Occipital lobe (tissue), 2 donors: ENCODE results near the gene SETBP1. TPM values are rescaled to one million over a fixed set of nuclear protein-coding genes. Genes with fewer than 3 reads are reported as not detected.

ENCODE experiments used
- DNase-seq: peaks from one replicate; lab custom pipeline; 2025; lab: John Stamatoyannopoulos, UW
- total RNA-seq: library from RNA; depleted of rRNA; stranded (reverse); fragments of >200 nt; gene quantifications from one replicate; pipeline ENCODE4 v1.2.3, GENCODE V29; 2014

SETBP1 gene
- total RNA-seq, 1 donor from 2014 or later, result 52.3 TPM

DNA sequence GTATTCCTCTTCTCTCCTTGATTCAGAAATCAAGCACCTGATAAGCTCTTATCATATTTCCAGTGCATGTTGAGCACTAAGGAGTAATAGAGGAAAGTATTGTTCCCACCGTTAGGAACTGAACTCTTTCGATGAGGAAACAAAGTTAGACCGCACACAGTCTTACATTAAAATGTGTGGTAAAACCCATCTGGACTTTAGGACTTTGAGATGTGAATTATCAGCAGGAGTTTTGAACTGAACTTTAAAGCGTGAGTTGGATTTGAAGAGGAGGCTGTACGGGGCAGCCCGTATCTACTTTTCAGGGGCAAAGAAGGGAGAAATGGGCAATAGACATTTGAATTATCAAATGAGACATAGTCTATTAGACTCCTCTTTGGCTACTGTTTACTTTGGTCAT, 134.4 kb downstream of the SETBP1 start:
- no peak for DNase-seq

DNA sequence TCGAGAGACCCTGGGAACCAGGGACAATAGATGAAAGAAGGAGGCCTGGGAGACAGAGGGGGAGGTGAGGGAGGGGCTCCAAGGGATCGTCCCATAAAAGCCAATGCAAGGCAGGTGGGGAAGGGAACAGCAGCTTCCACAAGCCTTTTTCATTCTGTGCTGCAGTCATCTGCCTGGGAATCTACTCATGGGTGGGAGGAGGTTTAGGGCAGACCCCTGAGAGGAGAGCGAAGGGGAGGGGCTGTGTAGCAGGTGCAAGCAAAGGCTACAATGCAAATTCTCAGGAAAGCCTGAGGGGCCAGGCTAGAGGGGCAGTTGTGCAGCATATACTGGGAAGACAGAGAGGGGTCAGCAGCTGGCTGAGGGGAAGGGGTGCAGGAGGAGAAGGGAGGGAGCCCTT, 135.4 kb downstream of the SETBP1 start:
- DNase-seq, result no peak

DNA sequence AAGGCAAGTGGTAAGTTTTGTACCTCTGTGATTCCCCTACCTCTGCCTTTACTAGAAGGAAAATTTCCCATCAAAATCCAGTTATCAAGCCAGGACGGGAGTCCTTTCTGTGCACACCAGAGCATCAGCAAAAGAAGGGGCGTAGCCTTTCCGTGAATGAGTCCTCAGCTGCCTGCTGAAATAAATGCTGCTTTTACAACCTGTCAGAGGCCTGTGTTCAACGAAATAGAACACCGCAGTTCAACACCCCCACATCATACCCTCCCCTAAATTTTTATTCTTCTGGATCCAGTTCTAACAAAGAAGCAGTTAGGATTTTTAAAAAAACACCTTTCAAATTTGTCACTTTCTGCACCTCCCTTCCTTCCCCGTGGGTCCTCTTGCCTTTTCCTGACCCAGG, 135.8 kb downstream of the SETBP1 start:
- DNase-seq, result no peak

DNA sequence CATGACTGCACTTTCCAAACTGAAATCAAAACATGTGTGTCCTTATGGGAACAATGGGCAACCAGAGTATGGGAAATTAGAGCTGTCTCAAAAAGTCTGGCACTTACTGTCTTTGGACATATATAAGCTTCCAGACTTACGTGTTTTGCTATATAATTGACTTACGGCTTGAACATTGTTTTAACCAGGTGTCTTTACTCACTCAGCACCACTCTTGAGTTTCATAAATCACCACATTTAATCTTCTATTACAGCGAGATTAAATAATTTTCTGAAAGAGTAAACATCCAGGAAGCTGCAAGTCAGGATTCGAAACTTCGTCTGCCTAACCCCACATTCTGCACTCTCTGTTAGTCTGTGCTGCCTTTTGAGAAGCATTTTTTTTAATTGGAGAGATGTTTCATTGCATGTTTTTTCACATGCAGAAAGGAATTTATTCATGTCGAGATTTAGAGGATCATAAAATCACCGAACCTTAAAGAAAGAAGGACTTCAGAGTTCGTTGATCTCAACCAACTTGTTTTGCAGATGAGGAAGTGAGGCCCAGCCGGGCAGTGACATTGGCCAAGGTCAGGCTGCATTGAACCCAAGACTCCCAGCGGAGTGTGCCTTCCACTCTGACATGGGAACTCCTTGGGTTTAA, 137.3 kb downstream of the SETBP1 start:
- no peak for DNase-seq

DNA sequence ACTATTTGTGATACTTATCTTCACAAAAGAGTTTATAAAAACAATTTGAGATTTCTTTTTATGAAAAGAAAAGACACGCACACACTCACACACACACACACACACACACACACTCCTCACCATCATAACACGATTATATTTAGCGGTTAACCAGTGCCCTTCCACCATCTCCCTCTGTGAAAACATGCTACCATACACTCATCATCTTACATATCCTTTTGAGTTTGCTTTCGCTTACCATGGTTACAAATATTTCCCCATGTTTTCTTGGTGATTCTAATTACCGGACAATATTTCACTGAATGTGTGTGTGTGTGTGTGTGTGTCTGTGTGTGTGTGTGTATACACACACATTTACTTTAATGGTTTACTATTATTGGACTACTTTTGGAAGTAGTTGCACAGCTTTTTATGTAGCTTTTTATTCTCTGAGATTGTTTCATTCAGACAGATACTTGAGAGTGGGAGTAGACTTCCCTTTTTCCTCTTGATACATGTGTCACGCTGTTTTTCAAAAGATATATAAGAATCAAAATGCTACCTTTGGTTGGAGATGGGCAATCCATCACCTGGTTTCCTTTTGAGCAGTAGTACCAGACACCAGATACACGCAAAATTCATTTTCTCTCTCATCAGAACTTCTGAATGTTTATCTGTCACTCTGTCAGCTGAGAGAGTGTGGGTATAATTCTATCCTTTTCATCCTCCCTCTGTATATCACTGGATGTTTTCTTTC, 138.1 kb downstream of the SETBP1 start:
- DNase-seq, result no peak

DNA sequence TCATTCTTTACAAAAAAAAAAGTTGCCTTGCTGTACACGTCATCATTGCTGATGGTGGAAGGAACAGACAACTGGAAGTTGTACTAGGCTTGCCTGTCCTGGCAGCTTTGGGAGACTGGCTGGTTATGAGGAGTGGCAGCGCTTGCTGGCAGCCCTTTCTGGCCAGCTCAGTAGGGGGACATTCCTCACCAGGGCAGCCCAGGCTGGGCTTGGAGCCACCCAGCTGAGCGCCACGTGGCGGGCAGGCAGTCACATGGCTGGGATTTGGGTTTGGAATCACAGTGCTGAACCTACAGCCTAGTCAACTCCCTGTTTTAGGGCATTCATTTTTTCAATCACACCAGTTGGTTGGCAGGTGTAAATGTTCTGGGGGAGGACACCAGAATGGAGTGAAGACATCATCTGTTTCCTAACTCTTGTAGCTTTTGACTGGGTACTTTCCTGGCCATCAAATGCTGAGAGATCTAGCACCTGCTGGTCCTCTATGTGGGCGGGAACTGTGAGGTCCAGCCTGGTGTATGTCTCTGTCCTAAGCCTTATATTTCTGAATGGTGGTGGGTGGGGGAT, 139.3 kb downstream of the SETBP1 start:
- no peak for DNase-seq

DNA sequence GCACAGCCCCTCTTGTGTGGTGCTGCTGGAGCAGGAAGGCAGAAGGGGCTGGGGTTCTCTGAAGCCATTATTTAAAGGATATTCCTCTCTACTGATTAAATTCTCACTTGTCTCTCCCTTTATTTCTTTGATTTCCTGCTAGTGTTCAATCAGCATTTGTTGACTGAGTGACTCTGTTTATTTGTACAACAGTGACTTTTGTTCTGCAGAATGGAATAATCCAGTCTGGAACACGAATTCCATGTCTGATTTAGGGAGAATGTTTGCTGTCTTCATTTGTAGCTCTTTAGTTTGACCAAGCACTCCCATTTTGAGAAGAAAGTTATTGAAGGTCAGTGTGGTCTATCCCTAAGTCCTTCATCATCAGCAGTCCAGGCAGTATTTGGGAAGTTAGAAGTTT, 141.2 kb downstream of the SETBP1 start:
- DNase-seq, result no peak

DNA sequence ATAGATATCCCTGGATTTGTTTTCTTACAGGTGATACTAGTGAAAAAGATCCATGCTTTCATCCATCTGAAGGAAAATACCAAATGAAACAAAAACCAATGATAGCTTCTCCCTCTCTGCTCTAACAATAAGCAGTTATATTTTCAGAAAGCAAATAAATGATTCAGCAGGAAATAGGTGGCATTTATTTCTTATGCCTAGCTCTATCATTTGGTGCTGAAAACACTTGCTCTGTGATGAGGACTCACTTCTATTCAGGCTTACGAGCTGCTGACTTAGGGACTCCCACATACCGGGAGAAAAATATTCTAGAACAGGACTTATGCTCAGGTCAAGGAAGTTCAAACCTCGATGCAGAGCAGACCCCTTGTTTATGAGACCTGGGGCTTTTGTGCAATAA, 142.6 kb downstream of the SETBP1 start:
- DNase-seq, result no peak

DNA sequence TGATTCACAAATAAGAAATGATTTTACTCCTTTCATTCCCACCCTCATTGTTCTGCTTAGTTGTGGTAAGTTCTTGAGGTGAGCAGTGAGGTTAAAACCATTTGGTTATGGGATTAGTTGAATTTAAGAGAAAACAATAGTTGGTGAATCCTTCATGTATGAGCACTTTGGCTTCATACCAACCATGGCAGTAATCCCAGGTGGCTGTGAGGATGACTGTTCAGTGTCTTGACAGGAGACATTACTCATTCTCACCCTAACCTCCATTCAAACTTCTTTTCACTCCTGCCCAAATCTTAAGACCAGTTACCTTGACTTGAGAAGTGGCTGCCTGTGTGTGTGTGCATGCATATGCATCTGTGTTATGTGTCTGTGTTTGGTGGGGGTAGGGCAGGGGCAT, 143.1 kb downstream of the SETBP1 start:
- DNase-seq, result no peak

DNA sequence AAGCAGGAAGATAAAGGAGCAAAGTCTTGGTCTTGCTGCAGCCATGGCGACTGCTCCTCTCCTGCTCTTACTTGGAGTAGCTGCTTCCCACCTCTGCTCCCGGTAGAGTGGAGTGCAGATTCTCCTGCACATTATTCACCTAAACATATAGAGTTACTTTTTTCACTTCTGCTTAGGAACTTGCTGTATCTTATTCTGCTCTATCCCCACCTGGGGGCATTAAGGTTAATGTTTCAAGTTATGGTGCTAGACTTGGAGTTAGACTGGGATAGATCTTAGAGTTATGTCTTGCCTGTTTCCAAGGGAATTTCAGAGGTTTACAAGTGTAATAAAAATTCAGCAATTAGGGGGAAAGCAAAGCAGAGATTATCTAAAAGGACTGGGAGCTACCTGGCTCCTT, 144.2 kb downstream of the SETBP1 start:
- DNase-seq, result no peak

DNA sequence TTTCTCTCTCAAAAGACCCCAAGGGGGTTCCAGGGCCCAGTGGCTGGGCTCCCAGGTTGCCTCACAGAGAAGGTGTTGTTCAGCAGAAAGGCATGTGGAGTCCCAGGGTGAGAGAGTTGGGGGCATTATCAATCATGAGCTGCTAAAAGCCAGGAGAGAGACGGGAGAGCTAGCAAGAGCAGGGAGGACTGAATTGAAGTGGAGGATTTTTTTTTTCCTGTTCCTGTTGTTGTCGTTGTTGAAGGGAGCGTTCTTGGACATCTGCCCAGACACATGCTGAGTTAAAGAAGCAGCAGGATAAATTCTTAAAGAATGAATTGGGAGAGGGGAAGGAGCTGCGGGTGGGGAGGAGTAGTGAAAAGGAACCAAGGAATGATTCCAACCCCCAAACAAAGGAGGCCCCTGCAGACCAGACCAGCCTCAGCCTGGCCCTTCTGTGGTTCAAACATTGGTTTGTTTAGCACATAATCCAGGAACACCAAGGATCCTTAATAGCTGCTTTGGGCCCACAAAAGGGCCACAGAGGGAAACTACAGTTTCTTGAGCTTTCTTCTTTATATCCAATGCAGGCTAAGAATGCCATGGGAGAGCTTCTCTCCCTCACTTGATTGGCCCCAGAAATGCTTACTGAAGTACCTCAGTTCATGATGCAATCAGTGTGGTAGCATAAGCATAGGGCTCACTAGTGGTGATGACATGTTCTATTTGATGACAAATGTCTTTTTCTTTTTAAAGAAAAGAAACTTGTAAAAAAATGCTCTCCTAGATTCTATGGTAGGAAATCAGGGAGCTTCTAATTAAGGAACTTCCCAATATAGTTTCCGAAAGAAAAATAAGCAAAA, 146.0 kb downstream of the SETBP1 start:
- DNase-seq, result peak; percentile 42

DNA sequence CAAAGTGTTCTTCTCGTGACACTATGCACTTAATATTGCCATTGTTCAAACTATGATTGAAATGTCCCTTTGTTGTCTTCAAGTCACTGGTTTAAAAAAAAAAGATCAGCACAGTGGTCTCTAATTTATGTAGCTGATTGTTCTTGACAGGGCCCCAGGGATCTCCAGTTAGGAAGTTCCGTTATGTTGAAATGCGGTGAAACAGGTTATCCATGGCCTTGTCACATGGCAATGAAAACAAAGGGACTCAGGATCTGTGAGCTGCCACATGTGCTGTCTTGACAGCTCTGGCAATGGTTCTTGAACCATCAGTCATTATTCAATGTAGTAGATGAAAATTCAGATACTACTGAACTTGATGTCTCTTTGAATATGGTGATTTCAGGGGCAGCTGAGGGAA, 147.4 kb downstream of the SETBP1 start:
- no peak for DNase-seq

DNA sequence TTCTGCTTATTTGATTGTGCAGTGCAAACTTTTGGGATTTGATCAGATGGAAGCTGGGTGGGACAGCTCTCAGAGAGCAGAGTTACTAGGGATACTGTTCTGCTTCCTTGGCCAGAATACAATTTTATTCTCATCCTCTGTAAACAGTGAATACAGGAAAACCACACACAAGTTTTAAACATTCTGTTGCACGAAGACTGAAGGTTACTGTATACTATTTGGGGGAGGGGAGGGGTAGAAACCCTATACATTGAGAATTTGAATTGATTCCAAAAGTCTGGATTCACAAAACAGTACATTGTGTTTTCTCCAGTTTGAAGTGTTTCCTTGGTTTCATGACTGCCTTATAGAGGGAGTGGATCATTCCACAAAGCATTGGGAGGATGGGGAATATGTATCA, 149.9 kb downstream of the SETBP1 start:
- no peak for DNase-seq

DNA sequence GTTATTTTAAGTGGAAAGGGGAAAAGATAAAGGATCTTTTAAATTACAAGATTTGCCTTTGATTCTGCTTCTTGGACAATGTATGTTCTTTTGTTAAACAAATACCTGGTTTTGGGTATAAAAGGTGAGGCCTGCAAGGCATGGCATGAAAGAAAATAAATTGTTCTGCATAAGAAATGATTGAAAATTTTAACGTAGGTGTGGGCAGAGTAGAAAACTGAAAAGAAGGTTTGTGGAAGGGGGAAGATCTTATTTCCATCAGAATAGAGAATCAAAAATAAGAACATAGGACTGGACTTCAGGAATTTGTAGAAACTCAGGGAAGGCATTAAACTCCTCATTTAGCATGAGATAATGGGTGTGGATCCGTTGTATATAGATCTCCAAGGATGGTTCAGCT, 153.1 kb downstream of the SETBP1 start:
- no peak for DNase-seq

DNA sequence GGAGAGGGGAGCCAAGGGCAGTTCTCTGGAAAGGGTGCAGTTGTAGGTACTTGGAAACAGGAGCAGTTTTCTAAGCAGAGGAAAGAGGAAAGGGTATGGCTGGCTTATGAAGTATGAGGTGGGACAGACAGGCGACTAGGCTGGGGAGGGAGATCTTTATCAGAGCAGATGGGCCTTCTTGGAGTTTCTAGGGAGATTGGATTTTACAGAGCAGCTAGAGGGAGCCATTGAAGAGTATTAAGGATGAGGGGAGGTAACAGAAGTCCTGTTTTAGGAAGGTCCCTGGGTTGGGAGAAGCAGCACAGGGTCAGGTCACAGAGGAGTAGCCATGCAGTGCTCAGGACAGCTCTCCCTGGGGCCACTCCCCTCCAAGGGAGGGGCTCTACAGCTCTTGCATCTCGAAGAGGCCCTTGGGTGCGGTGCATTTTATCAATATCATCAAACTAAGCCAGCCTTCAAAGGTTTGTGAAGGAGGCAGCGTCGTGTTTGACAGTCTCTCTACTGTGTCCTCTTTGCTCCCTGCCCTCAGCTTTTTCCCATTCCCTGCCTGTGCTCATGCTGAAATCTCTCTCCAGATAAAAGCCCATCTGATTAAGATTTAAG, 154.3 kb downstream of the SETBP1 start:
- DNase-seq, result no peak

DNA sequence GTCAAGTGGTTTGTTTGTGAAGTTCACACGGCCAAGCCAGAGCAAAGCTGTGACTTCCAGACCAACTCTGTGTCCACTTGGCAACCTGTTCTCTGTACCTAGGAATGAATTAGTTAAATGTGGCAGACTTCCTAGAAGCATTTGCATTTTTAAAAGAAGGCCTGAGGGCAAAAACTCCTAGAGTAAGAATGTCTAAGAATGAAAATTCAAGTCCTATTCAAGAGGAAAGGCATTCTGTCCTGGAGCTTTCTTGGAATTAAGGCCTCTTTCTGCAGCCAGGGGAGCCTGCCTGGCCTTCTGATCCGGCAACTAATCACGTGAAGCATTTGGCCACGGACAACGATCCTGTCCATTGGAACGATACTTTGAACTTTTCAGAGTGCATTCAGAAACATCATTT, 155.0 kb downstream of the SETBP1 start:
- no peak for DNase-seq

DNA sequence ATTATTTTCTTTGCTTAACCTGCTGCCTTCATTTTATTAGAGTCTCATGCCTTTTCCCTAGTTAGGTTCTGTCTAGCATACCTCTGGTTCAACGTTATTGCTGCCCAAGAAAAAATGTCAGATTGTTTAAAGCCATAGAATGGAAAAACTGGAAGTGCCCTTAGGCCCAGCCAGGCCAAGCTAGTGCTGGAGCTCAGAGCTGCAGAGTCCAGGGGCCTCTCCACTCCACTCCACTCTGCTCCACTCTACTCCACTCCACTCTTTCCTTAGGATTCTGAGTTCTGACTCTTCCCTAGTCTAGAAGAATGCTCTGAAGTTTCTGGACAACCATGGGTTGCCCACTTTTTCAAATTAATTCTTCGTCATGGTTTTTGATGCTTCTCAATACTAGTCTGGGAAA, 155.6 kb downstream of the SETBP1 start:
- no peak for DNase-seq

DNA sequence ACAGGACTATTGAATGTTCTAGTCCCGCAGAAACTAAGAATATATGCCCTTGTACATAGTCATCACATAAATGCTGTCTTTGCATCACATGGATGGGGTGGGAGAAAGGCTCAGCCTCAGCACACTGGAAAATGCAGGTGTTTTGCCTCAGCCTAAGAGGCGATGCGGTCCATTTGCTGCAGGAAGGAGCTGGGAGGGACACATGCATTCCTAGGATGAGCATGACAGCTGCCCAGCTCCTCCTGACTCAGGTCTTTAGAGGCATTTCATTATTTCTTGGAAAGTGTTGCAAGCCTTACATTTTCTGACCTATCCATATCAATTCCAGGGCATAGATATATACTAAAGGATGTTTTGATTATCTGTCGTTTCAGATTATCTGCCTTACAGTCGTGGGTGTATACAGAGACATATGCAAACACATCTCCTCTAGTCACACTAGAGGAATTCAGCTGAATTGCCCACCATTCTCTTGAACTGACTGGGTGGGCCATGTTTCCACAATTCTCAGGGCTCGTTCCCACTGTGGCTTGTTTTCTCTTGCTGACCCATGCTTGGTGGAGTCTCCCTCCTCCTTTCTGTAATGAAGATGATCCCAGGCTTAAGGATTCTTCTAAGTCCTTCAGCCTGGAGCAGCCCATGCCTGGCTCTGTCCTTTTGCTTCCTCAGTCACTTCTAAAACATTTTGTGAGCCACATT, 156.9 kb downstream of the SETBP1 start:
- DNase-seq, result no peak

DNA sequence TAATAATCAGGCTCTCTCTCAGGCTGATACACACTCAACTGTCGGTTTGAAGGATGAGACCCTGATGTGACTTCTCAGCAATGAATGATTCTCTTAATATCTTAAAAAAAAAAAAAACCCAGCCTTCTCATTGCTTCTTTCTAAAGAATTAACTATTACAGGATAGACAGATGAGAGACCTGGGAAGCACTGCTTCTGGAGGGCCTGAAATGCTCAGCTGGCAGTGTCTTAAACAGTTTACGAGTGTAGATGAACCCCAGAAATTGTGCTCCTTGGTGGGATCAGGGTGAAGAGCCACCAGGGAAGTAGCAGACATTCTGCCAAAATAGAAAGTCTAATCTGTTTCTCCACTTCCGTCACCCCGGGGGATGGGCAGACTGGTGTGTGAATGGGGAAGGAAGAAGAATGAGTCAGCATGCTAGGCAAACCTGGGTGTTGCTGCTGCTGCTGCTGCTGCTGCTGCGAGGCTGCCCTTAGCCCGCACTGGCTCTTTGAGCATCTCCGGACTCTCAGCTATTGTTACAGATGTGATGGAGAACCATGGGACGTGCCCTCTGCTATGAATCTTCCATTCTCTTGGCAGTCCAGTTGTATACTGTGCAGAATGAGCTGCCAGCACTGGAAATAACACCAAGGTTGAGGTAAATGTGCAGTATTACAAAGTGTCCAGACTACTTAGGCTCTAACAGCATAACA, 158.4 kb downstream of the SETBP1 start:
- DNase-seq, result peak; percentile 43

DNA sequence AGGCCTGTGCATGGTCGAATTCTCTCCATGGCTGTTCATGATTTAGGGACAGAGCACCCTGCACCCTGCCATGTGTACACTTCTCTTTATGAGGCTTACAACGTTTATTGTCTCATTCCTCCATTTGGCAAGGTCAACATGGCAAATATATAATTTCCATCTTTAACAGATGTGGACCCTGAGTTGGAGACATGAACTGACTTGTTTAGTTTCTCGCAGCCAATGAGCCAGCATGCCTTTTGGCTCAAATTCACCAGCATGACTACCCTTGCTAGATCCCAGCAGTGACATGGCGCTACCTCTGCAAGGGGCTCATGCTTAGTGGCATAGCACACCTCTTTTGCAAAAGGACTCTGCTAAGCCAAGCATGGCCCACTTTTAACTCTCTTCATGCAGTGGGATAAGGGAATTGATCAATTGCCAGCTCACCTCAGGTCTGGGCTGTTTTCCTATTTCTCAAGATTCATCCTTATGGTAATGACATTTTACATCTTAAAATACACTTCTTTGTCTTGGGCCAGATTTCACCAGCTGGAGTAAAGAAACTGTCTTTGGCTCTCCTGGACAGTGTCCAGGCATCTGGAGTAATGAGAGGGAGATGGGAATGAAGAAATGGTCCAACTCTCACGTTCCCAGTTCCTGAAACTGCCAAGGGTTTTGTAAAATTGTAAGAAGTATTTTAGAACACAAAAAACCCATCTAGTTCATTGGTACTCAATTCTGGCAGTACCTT, 159.5 kb downstream of the SETBP1 start:
- no peak for DNase-seq
